HEK293T (cell line): ENCODE results near the gene MYCBPAP.

Experiments
- FOXA1 ChIP-seq: fragments of 450-650 bp; IDR thresholded peaks from 2 replicates; pipeline ENCODE4 v1.6.1; 2016; ENCODE audit warnings: mild to moderate bottlenecking
- FOXM1 ChIP-seq: fragments of 450-650 bp; IDR thresholded peaks from 2 replicates; pipeline ENCODE4 v1.6.1; 2017; ENCODE audit warnings: mild to moderate bottlenecking, borderline replicate concordance
- NFRKB ChIP-seq: fragments of 450-650 bp; IDR thresholded peaks from 2 replicates; pipeline ENCODE4 v1.6.1; 2016; ENCODE audit warnings: mild to moderate bottlenecking, moderate library complexity
- PKNOX1 ChIP-seq: fragments of 450-650 bp; IDR thresholded peaks from 2 replicates; pipeline ENCODE4 v1.6.1; 2016
- SP1 ChIP-seq: fragments of 450-650 bp; IDR thresholded peaks from 2 replicates; pipeline ENCODE4 v1.6.1; 2017
- SUZ12 ChIP-seq: fragments of 450-650 bp; IDR thresholded peaks from 2 replicates; pipeline ENCODE4 v1.6.1; 2016; ENCODE audit warnings: mild to moderate bottlenecking

- TF ChIP-seq FOXM1 (no peak), FOXA1 (no peak), SUZ12 (no peak), SP1 (no peak), NFRKB (no peak), PKNOX1 (no peak)
Measured at GRCh38 chr17:50548831-50549230, 40.6 kb downstream of the MYCBPAP start.
